Esophagus muscularis mucosa (tissue), 4 donors: ENCODE measurements around the gene KRT9. TPM values are rescaled to one million over a fixed set of nuclear protein-coding genes. Genes with fewer than 3 reads are reported as not detected.

Experiments
- DNase-seq: peaks from one replicate; pipeline ENCODE4 v3.0.0-alpha.2; 2017; ENCODE audit errors: extremely low spot score
- H3K27ac ChIP-seq, 4 donors: fragments of 200-600 bp; sonication (generic); replicated peaks in 1 of 4; 1 replicate in 3 of 4; 2 replicates in 1 of 4; pipeline ENCODE4 v1.5.1; 2016 to 2019; ENCODE audit warnings: mild to moderate bottlenecking in 1 of 4
- H3K27me3 ChIP-seq, 4 donors: fragments of 200-600 bp; sonication (generic); one replicate each; pipeline versions ENCODE4 v1.5.1 to v1.6.0; 2016 to 2019
- H3K36me3 ChIP-seq, 4 donors: fragments of 200-600 bp; sonication (generic); one replicate each; pipeline ENCODE4 v1.5.1; 2016 to 2019
- H3K4me1 ChIP-seq, 4 donors: fragments of 200-600 bp; sonication (generic); one replicate each; pipeline ENCODE4 v1.5.1; 2016 to 2019
- H3K4me3 ChIP-seq, 4 donors: fragments of 200-600 bp; sonication (generic); 1 replicate in 2 of 4; 2 replicates in 2 of 4; pipeline ENCODE4 v1.5.1; 2016 to 2019; ENCODE audit warnings: mild to moderate bottlenecking in 4 of 4, moderate library complexity in 1 of 4
- H3K9me3 ChIP-seq, 4 donors: fragments of 200-600 bp; sonication (generic); 1 replicate in 3 of 4; 2 replicates in 1 of 4; pipeline ENCODE4 v1.5.1; 2016 to 2019
- EP300 ChIP-seq: sonication (generic); formaldehyde crosslinking; IDR thresholded peaks from one replicate; pipeline ENCODE4 v1.6.1; 2017; ENCODE audit warnings: antibody characterized with exemption
- POLR2A ChIP-seq: fragments of 450-650 bp; IDR thresholded peaks from one replicate; pipeline ENCODE4 v1.6.1; 2017; ENCODE audit warnings: antibody characterized with exemption, moderate library complexity, mild to moderate bottlenecking, low read depth
- POLR2AphosphoS5 ChIP-seq, 2 donors: sonication (generic); formaldehyde crosslinking; IDR thresholded peaks; one replicate each; pipeline ENCODE4 v1.6.1; 2017; ENCODE audit warnings: antibody characterized with exemption in 2 of 2
- WGBS: methylation state at CpG from one replicate; pipeline ENCODE4 v1.1.5; 2018; 5-methylcytosine and 5-hydroxymethylcytosine counted together
- intact Hi-C: fragments of 100-400 bp; cut with DNase I; formaldehyde crosslinking; loops from one replicate; pipeline ENCODE4 v1.15.1; 2023
- total RNA-seq, 4 donors: library from RNA; depleted of rRNA; stranded (reverse); fragments of >200 nt; gene quantifications; one replicate each; pipeline versions ENCODE4 v1.1.0 to v1.2.1, GENCODE V29; 2016
- TF ChIP-seq, protein P1 (sequence below), 3 experiments: fragments of 200-600 bp in 2 of 3; fragments of 450-650 bp in 1 of 3; sonication (generic) in 2 of 3; IDR thresholded peaks; one replicate each; pipeline ENCODE4 v1.5.1; 2017 to 2019; ENCODE audit warnings: antibody characterized with exemption in 3 of 3, mild to moderate bottlenecking in 2 of 3, moderate library complexity in 1 of 3

KRT9 gene
- total RNA-seq, 4 donors from 2014 or later, result not detected

DNA sequence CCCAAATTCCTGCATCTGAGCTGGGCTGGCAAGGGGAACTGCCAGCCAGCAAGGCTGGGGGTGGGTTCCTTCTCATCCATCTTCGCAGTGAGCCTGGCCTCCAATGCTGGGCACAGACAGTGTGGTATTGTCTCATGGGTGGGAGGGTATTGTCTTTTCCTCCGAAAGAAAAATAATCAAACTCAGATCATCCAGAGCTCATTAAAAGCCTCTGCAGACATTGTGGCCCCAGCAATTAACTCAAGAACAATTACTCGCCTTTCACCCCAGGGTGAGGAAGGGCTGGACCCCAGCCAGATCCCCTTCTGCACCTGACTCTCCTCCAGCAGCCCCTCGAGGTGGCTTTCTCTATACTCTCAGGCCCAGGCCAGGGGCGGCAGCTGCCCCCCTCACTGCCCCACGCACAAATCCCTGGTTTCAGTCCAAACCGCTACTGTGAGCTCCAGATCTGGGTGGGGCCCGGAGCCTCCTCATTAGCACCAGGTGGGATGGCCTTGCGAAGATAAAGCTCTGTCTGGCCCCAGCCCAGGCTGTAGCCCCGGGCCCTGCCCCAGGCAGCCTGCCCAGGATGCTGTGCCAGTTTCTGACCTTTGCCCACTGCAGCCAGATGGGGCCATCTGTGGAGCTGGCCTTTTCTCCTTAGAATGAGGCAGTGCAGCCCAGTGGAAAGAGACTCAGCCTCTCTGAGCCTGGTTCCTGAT lies 50.9 kb downstream of the KRT9 start:
- Histone ChIP-seq H3K4me3 (no peak overlapping the region), H3K27me3 (peaks cover 0 to 40% (median 0%) of the 10 kb centered on the region in 4 donors), H3K9me3 (no peaks in the 10 kb centered on the region), H3K36me3 (no peaks in the 10 kb centered on the region), H3K27ac (no peak overlapping the region), H3K4me1 (no peaks in the 10 kb centered on the region)
- DNase-seq, result no peak
- WGBS, result 77% methylated on average over 3 of the region's 10 CpGs
- intact Hi-C loops, result no loop called here
- TF ChIP-seq POLR2A (no peak), EP300 (no peak), POLR2AphosphoS5 (IDR thresholded peaks at IDR 0.05) (no peak)
- TF ChIP-seq, protein P1, sequence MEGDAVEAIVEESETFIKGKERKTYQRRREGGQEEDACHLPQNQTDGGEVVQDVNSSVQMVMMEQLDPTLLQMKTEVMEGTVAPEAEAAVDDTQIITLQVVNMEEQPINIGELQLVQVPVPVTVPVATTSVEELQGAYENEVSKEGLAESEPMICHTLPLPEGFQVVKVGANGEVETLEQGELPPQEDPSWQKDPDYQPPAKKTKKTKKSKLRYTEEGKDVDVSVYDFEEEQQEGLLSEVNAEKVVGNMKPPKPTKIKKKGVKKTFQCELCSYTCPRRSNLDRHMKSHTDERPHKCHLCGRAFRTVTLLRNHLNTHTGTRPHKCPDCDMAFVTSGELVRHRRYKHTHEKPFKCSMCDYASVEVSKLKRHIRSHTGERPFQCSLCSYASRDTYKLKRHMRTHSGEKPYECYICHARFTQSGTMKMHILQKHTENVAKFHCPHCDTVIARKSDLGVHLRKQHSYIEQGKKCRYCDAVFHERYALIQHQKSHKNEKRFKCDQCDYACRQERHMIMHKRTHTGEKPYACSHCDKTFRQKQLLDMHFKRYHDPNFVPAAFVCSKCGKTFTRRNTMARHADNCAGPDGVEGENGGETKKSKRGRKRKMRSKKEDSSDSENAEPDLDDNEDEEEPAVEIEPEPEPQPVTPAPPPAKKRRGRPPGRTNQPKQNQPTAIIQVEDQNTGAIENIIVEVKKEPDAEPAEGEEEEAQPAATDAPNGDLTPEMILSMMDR (IDR thresholded peaks at IDR 0.05), result no peak

DNA sequence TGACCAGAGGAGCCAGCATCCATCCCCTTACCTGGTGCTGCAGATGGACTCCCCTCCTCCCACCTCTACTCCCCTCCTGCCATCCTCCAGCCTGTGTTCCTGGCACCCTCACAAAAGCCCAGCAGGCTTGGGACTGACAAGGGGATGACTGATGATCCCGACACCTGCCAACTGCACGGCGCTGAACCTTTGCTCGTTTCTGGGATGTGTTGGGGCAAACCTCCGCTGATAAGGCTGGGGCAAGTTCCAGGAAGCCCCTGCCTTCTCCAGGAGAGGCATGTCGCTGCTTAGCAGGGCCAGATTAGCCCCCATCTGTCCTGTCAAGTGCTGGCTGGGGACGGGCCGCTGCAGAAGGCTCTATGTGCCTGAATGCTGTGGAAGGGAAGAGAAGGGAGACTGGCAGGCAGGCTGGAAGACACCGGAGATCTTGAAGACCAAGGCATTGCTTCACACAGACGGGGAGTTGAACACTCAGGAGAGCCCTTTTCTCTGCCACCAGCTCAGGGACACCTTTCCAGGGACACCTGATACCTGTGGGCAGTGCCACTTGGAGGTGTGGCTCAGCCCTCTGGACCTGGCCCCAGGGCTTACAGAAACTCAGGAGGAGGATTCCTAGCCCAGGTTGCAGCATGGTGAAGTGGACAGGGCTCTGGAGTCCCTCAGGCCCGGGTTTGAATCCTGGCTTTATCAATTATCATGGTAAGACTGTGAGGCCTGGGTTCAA lies 52.2 kb downstream of the KRT9 start:
- Histone ChIP-seq H3K9me3 (no peaks in the 10 kb centered on the region), H3K4me1 (no peaks in the 10 kb centered on the region), H3K4me3 (no peak overlapping the region), H3K36me3 (no peaks in the 10 kb centered on the region), H3K27ac (no peak overlapping the region), H3K27me3 (peaks cover 0 to 43% (median 0%) of the 10 kb centered on the region in 4 donors)
- 47% methylated on average over 5 of the region's 11 CpGs for WGBS
- DNase-seq, result no peak
- TF ChIP-seq, protein P1 (IDR thresholded peaks at IDR 0.05), result no peak
- no peak for TF ChIP-seq POLR2AphosphoS5 (IDR thresholded peaks at IDR 0.05)
- no peak for TF ChIP-seq EP300
- TF ChIP-seq POLR2A, result no peak
- intact Hi-C loops, result no loop called here

DNA sequence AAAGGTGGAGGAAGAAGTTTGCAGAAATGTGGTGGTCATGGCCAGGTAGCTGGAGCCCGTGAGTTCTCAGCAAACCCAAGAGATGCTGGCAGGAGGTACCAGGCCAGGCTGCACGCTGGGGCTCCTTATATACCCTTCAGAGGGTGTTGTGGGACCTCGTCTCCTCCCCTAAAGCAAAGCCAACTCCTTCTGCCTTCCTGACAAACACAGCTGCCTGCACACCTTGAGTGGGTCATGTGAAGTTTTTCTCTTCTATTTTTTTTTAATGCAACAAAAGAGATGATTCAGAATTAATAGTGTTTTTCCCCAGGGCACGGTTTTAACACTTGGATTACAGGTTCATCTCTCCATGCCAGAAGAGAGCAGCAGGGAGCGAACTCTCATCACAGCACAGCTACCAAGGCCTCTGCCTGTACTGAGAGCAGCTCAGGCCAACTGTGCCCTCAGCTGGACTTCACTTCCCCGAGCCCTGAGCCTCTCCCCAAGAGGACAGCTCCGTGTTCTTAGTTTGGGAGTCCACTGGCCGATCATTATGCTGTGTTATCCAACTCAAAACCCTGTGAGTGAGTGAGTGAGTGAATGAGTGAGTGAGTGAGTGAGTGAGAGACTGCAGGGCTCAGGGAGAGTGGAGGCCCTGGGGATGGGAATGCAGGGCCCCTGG lies 52.9 kb downstream of the KRT9 start, which contains the start of gene KRT15:
Gene KRT15 (minus strand): TSS at position 102 of the 661 bp plus-strand sequence. CDS start 63 bp downstream, at position 39.
- DNase-seq, result no peak
- TF ChIP-seq EP300, result no peak
- H3K27me3 ChIP-seq, result peaks cover 0 to 44% (median 0%) of the 10 kb centered on the region in 4 donors
- no peaks in the 10 kb centered on the region for H3K36me3 ChIP-seq
- no peak within 1 kb of the TSS for H3K27ac ChIP-seq
- no peak within 1 kb of the TSS for H3K4me3 ChIP-seq
- intact Hi-C loops, result no loop called here
- WGBS, result 70% methylated on average over 7 of the region's 8 CpGs
- H3K4me1 ChIP-seq, result no peaks in the 10 kb centered on the region
- H3K9me3 ChIP-seq, result no peaks in the 10 kb centered on the region

DNA sequence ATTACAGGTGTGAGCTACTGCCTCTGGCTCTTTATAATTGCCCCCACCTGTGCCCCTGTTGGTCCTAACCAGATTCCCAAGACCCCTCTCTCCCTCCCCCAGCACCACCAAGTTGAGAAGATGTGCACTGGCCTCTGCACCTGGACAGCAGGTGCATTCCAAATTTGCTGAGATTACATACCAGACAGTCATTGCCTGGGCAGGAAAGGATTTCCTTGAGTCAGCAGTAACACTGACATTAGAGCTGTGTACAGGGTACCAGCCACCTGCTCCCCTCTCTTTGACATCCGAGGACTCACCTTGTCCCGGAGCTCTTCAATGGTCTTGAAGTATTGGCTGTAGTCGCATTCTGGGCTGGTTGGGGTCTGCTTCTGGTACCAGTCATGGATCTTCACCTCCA lies 53.8 kb downstream of the KRT9 start:
- peaks cover 0 to 44% (median 0%) of the 10 kb centered on the region in 4 donors for H3K27me3 ChIP-seq
- no peak overlapping the region for H3K27ac ChIP-seq
- H3K4me1 ChIP-seq, result no peaks in the 10 kb centered on the region
- H3K9me3 ChIP-seq, result no peaks in the 10 kb centered on the region
- no peaks in the 10 kb centered on the region for H3K36me3 ChIP-seq
- no peak overlapping the region for H3K4me3 ChIP-seq
- 93% methylated on average over 3 of the region's 3 CpGs for WGBS
- intact Hi-C loops, result no loop called here
- no peak for DNase-seq
- TF ChIP-seq EP300, result no peak
- TF ChIP-seq, protein P1 (IDR thresholded peaks at IDR 0.05), result no peak
- TF ChIP-seq POLR2A, result no peak
- no peak for TF ChIP-seq POLR2AphosphoS5 (IDR thresholded peaks at IDR 0.05)

DNA sequence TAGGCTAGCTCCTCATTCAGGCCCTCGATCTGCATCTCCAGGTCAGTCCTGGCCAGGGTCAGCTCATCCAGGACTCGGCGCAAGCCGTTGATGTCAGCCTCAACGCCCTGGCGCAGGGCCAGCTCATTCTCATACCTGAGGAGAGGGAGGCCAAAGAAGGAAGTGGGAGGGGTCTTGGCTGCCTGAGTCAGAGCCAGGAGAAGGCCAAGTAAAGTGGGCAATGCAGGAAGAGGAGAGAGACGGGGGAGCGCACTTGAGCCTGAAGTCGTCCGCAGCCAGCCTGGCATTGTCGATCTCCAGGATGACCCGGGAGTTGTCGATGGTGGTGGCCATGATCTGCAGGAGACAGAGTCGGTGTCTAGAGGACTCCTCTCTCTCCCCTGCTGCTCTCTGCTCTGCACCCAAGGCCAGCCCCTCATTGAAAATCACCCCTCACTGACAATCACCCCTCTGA lies 55.0 kb downstream of the KRT9 start:
- Histone ChIP-seq H3K9me3 (no peaks in the 10 kb centered on the region), H3K27me3 (peaks cover 0 to 44% (median 0%) of the 10 kb centered on the region in 4 donors), H3K4me1 (no peaks in the 10 kb centered on the region), H3K4me3 (no peak overlapping the region), H3K27ac (no peak overlapping the region), H3K36me3 (no peaks in the 10 kb centered on the region)
- DNase-seq, result no peak
- 92% methylated on average over 14 of the region's 14 CpGs for WGBS
- TF ChIP-seq EP300, result no peak
- TF ChIP-seq, protein P1 (IDR thresholded peaks at IDR 0.05), result no peak
- no peak for TF ChIP-seq POLR2AphosphoS5 (IDR thresholded peaks at IDR 0.05)
- no peak for TF ChIP-seq POLR2A
- intact Hi-C loops, result no loop called here
